DOHH2 (cell line): ENCODE data around the gene ARHGEF16.

Experiments used
- EZH2phosphoT487 ChIP-seq: fragments of 200-600 bp; sonication (generic); IDR thresholded peaks from 2 replicates; pipeline ENCODE4 v1.6.1; 2017; ENCODE audit warnings: borderline replicate concordance, mild to moderate bottlenecking, antibody characterized with exemption, low read length, moderate library complexity, mixed read lengths
- TF ChIP-seq, protein P1 (sequence below): fragments of 200-600 bp; sonication (generic); IDR thresholded peaks from one replicate; pipeline ENCODE4 v1.5.1; 2014; ENCODE audit warnings: antibody characterized with exemption, mild to moderate bottlenecking, low read depth, low read length; ENCODE audit not compliant: poor library complexity, severe bottlenecking

DNA sequence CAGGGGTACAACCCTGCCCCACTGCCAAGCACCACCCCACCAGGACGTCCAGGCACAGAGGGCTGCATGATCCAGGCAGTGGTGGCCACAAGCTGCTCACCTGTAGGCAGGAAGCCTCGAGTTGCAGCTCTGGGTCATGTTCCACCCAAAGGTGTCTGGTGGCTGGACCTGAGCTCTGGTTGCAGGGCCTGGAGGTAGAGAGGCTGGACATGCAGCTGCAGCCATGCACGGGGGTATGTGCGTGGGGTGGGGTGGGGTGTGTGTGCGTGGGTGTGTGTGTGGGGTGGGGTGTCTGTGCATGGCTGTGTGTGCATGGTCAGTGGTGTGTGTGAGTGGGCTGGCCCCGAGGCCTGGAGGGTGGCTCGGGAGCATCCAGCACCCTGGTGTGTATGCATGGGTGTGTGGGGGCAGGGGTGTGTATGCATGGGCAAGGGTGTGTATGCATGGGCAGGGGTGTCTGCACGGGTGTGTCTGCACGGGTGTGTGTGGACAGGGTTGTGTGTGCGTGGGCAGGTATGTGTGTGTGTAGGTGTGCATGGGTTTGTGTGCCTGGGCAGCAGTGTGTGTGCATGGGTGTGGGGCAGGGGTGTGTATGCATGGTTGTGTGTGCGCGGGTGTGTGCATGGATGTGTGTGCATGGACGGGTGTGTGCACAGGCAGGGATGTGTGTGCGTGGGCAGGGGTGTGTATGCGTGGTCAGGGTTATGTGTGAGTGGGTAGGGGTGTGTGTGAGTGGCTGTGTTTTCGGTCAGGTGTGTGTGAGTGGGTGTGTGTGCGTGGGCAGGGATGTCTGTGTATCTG is 15.6 kb downstream of the ARHGEF16 start:
- TF ChIP-seq, protein P1, sequence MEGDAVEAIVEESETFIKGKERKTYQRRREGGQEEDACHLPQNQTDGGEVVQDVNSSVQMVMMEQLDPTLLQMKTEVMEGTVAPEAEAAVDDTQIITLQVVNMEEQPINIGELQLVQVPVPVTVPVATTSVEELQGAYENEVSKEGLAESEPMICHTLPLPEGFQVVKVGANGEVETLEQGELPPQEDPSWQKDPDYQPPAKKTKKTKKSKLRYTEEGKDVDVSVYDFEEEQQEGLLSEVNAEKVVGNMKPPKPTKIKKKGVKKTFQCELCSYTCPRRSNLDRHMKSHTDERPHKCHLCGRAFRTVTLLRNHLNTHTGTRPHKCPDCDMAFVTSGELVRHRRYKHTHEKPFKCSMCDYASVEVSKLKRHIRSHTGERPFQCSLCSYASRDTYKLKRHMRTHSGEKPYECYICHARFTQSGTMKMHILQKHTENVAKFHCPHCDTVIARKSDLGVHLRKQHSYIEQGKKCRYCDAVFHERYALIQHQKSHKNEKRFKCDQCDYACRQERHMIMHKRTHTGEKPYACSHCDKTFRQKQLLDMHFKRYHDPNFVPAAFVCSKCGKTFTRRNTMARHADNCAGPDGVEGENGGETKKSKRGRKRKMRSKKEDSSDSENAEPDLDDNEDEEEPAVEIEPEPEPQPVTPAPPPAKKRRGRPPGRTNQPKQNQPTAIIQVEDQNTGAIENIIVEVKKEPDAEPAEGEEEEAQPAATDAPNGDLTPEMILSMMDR = no peak
- no peak for TF ChIP-seq EZH2phosphoT487
